Endometrium (tissue), 2 donors: ENCODE measurements around the gene DHTKD1.

Experiments used
- FAIRE-seq: peaks from 2 replicates; lab custom pipeline; 2012; peaks lifted over from hg19 to GRCh38; lab: Jason Lieb, UNC
- donor health status: control.
- donor health status: control.

DHTKD1 gene, protein sequence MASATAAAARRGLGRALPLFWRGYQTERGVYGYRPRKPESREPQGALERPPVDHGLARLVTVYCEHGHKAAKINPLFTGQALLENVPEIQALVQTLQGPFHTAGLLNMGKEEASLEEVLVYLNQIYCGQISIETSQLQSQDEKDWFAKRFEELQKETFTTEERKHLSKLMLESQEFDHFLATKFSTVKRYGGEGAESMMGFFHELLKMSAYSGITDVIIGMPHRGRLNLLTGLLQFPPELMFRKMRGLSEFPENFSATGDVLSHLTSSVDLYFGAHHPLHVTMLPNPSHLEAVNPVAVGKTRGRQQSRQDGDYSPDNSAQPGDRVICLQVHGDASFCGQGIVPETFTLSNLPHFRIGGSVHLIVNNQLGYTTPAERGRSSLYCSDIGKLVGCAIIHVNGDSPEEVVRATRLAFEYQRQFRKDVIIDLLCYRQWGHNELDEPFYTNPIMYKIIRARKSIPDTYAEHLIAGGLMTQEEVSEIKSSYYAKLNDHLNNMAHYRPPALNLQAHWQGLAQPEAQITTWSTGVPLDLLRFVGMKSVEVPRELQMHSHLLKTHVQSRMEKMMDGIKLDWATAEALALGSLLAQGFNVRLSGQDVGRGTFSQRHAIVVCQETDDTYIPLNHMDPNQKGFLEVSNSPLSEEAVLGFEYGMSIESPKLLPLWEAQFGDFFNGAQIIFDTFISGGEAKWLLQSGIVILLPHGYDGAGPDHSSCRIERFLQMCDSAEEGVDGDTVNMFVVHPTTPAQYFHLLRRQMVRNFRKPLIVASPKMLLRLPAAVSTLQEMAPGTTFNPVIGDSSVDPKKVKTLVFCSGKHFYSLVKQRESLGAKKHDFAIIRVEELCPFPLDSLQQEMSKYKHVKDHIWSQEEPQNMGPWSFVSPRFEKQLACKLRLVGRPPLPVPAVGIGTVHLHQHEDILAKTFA

GRCh38 chr10:12068449-12069269 lies at the start of gene DHTKD1:
DHTKD1 (plus strand) TSS chr10:12068954; CDS start chr10:12069034, 80 bp downstream.
- peak; percentile 94 for FAIRE-seq

GRCh38 chr10:12019283-12019971 lies 49.3 kb upstream of the DHTKD1 start:
- FAIRE-seq, result no peak

- no peak for FAIRE-seq
Observed at GRCh38 chr10:12020574-12020973, 48.2 kb upstream of the DHTKD1 start.

GRCh38 chr10:12022580-12023257 lies 46.0 kb upstream of the DHTKD1 start:
- no peak for FAIRE-seq

DNA sequence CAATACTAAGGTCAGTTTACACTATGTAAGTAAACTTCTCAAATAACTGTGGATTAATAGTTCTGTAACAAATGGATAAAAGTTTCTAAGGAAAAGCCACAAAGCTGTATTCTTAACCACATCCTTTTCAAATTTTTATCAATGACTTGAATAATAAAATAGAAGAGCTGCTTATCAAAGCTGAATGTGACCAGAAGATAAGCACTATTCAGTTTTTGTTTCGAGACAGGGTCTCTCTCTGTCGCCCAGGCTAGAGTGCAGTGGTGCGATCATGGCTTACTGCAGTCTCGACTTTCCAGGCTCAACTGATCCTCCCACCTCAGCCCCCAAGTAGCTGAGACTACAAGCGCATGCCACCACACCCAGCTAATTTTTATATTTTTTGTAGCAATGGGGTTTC lies 43.2 kb upstream of the DHTKD1 start:
- no peak for FAIRE-seq

GRCh38 chr10:12027539-12027938 lies 41.2 kb upstream of the DHTKD1 start:
- FAIRE-seq, result no peak

DNA sequence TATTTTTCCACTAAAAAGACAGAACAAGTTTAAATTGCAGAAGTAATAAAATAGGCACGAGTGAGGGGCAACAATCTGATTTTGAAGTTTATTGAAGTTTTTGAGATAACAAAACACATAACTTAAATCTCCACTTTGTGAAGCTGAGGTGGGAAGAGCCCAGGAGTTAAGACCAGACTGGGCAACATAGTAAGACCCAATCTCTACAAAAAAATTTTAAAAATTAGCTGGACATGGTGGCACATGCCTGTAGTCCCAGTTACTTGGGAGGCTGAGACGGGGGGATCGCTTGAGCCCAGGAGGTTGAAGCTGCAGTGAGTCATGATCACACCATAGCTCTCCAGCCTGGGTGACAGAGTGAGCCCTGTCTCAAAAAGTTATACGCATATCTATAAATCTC lies 37.4 kb upstream of the DHTKD1 start:
- FAIRE-seq, result no peak

DNA sequence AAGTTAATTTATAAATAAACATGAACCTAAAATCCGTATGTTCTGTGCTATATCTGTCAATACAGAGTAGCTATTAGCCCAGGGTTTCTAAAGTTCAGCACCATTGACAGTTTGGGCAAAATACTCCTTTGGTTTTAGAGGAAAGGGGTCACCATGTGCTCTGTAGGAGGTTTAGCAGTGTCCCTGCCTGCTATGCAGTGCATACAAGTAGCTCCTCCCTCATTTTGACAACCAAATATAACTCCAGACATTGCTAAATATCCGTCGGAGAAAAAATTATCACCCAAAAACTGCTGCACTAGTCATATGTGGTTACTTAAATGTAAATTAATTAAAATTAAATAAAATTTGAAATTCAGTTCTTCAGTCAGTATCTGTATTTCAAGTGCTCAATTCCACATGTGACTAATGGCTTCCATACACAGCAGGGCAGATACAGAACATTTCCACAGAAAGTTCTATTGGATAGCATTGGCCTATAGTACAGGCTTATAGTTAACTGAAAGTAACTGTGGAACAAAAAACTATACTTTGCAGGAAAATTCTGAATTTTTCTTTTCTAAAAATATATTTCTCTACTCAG lies 32.6 kb upstream of the DHTKD1 start:
- no peak for FAIRE-seq

DNA sequence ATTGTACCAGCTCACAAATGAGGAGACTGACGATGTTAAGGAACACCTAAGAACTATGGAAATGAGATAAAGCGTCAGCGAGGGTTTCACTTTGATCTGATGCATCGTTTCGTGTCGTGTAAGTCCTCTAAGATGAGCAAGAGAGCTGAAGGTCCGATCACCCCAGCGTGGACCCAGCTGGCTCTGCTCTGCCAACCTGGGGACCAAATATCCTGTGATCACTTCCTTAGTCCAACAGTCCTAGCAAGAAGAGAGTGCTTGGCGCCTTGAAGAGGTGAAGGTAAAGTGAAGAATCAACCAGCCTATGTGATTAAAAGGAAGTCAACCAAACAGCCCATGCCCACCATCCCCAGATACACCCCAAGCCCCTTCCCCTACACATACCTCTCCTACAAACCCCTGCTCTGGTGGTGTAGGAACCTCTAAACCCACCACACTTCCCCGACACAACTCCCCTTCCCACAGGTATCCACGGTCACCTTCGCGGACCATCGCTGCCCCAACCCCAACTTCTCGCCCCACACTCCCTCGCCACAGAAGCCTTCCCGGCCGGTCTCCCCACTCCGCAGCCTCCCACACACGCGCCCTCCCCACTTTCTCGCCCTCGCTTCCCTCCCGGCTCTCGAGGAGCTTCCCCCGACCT lies 26.9 kb upstream of the DHTKD1 start:
- FAIRE-seq, result no peak

DNA sequence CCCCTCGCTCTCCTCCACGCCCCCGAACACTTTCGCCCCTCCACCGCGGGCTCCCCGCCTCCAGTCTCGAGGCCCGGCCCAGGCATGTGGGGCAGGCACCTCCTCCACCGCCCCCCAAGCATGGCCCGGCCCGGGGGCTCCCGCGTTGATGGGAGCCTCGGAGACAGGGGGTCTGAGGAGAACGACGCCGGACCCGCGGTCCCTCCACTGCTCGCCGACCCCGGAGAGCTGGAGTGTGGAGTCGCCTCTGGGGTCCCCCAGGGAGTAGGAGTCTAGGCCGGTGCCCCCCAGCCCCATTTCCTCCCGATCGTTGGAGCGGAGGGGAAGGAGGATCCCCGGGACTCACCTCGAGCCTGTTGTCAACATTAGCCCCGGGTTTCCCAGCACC lies 26.4 kb upstream of the DHTKD1 start:
- no peak for FAIRE-seq

DNA sequence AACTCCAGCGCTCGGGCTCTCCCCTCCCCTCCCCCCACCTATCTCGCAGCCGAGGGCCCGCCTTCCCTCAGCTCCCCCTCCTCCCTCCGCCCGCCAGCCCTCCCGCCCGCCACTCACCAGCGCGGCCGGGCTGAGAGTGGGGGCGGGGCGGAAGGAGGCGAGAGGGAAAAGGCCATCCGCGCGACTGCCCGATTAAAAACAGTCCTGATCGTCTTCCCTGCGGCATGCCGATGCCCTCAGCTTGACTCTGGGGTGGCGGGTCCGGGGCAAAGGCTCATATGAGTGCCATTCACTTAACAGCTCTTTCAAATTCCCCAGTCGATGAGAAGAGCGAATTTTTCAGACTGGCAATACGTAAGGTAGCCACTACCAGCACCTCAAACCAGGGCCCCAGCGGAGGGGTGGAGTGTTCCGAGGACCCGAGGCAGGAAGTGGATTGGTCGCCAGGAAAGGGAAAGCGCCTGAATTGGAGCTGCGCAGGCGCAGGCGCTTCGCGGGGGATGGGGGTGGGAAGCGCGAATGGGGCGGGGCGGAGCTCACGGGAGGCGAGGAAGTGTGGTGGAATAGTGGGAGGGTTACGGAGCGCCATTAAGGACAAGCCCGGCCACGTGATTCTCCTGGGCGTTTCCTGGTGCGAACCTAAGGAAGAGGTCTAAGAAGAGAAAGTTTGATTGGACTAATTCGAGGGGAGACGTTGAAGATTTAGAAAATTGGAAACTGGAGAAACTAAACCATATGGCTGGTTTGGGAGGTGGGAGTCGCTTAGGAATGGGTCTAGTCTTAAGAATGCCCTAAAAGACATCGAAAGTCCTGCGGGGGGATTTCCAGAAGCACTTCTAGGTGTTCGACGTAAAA lies 25.7 kb upstream of the DHTKD1 start, which contains the start of gene UPF2:
Gene UPF2, minus strand, starts transcription at position 13 of the 855 bp plus-strand sequence. CDS start 7,386 bp downstream, outside the sequence.
- no peak for FAIRE-seq

DNA sequence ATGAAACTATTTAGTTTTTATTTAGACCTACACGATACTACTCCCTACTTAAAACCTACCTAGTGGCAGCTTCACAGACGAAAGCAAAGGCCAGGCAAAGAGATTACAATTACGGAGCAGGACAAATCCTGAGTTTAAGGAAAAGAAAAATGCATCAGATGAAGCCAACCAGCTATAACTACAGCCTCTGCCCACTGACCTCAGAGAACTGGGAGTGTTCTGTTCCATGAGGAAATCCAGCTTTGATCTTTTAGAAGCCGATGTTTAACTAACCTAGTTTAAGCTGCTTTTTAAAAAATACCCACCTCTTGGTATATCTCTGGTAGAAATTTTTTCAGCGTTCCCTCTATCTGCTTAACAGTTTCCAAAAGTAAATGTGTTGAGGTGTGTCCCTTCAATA lies 23.2 kb upstream of the DHTKD1 start:
- FAIRE-seq, result no peak

GRCh38 chr10:12048547-12048946 lies 20.2 kb upstream of the DHTKD1 start:
- FAIRE-seq, result no peak

- FAIRE-seq, result no peak
Observed at GRCh38 chr10:12050528-12050927, 18.2 kb upstream of the DHTKD1 start.

GRCh38 chr10:12051241-12051640 lies 17.5 kb upstream of the DHTKD1 start:
- no peak for FAIRE-seq

- no peak for FAIRE-seq
Observed at GRCh38 chr10:12055732-12056131, 13.0 kb upstream of the DHTKD1 start.

- no peak for FAIRE-seq
Observed at GRCh38 chr10:12056748-12057147, 12.0 kb upstream of the DHTKD1 start.

DNA sequence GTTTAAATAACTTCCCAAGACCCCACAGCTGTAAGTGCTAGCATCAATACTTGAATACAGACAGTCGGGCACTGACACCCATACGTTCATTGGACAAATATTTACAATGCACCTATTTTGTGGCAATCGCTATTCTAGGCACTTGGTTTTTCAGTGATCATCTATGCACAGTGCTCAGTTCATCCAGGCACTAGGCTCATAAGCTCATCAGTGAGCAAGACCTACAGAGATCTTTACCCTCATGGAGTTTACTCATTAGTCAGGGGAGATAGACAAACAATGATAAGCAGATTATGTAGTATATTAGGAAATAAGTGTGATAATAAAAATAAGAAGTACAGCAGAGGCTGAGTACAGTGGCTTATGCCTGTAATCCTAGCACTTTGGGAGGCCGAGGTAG lies 7.6 kb upstream of the DHTKD1 start:
- FAIRE-seq, result no peak
